Common myeloid progenitor, CD34-positive (primary cell): Measurements from ENCODE around the gene RFX5.

Experiments used
- CTCF ChIA-PET: fragments of 350-600 bp; sonication (Branson Sonifier 250); formaldehyde crosslinking; loops from one replicate; lab custom pipeline; 2021; ENCODE audit warnings: antibody characterized with exemption; lab: Charles Lee
- POLR2A ChIA-PET: fragments of 350-600 bp; sonication (Branson Sonifier 250); formaldehyde crosslinking; loops from one replicate; lab custom pipeline; 2021; ENCODE audit warnings: antibody characterized with exemption; lab: Charles Lee
- DNase-seq, 3 donors: peaks; one replicate each; pipeline versions ENCODE4 v3.0.0 to v3.0.0-alpha.2; 2013
- H3K27ac ChIP-seq, 2 experiments: 1 replicate in 1 of 2; 2 replicates in 1 of 2; pipeline ENCODE4 v1.7.0; 2013; ENCODE audit warnings: inconsistent platforms in 2 of 2, low read length in 2 of 2, mild to moderate bottlenecking in 2 of 2, low read depth in 1 of 2, moderate library complexity in 1 of 2; ENCODE audit not compliant: severe bottlenecking in 2 of 2, insufficient read depth in 1 of 2, poor library complexity in 1 of 2
- H3K27me3 ChIP-seq, 5 experiments: replicated peaks in 2 of 5; 1 replicate in 3 of 5; 2 replicates in 2 of 5; pipeline versions ENCODE4 v1.6.1 to v1.7.0; 2013; ENCODE audit warnings: low read length in 4 of 5, mild to moderate bottlenecking in 2 of 5, moderate library complexity in 2 of 5, inconsistent platforms in 1 of 5; ENCODE audit not compliant: insufficient read depth in 5 of 5, control insufficient read depth in 4 of 5
- H3K36me3 ChIP-seq, 4 experiments: 1 replicate in 2 of 4; 2 replicates in 2 of 4; pipeline versions ENCODE4 v1.6.1 to v1.7.0; 2013; ENCODE audit warnings: low read length in 3 of 4, control low read depth in 1 of 4, mild to moderate bottlenecking in 1 of 4; ENCODE audit not compliant: control insufficient read depth in 4 of 4, insufficient read depth in 4 of 4
- H3K4me1 ChIP-seq, 4 experiments: 1 replicate in 3 of 4; 2 replicates in 1 of 4; pipeline versions ENCODE4 v1.6.1 to v1.7.1; 2013; ENCODE audit warnings: low read length in 3 of 4, mild to moderate bottlenecking in 3 of 4, control low read depth in 1 of 4, inconsistent platforms in 1 of 4, moderate library complexity in 1 of 4; ENCODE audit not compliant: control insufficient read depth in 4 of 4, insufficient read depth in 4 of 4; ENCODE audit errors: control extremely low read depth in 1 of 4
- H3K4me3 ChIP-seq, 7 experiments: 1 replicate in 4 of 7; 2 replicates in 3 of 7; pipeline versions ENCODE4 v1.5.1 to v1.7.0; 2013; ENCODE audit warnings: mild to moderate bottlenecking in 7 of 7, low read length in 6 of 7, moderate library complexity in 6 of 7, inconsistent platforms in 2 of 7, low read depth in 2 of 7, control low read depth in 1 of 7; ENCODE audit not compliant: insufficient read depth in 4 of 7, control insufficient read depth in 1 of 7; ENCODE audit errors: extremely low read depth in 1 of 7
- H3K9me3 ChIP-seq, 5 experiments: 1 replicate in 4 of 5; 2 replicates in 1 of 5; pipeline versions ENCODE4 v1.6.1 to v1.7.1; 2013; ENCODE audit warnings: low read length in 4 of 5, mild to moderate bottlenecking in 2 of 5, inconsistent platforms in 1 of 5, low read depth in 1 of 5, moderate library complexity in 1 of 5; ENCODE audit not compliant: control insufficient read depth in 4 of 5, insufficient read depth in 2 of 5; ENCODE audit errors: control extremely low read depth in 1 of 5
- whole genome bisulfite sequencing: methylation state at CpG from one replicate; pipeline ENCODE4 v1.1.5; 2013; ENCODE audit not compliant: insufficient coverage; 5-methylcytosine and 5-hydroxymethylcytosine counted together

Gene RFX5

DNA sequence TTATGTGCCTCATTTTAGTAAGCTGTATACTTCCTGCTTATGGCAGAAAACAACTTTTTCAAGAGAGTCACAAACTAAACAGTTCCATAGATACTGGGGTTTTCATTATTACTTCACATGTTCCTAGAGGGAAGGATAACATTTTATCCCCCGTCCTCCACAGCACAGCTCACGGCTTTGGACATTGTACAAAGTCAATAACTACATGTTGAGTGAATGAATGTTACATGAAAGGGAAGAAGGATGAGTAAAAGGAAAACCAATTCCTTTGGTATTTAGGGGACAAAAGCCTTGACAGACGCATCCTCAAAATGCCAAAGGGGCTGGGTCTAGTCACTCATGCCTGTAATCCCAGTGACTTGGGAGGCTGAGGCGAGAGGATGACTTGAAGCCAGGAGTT is 34.6 kb downstream of the RFX5 start:
- 100% methylated on average over 1 of the region's 4 CpGs for whole genome bisulfite sequencing
- H3K27me3 ChIP-seq = no peaks in the 10 kb centered on the region
- H3K27ac ChIP-seq = peak overlapping the region in 1 of 2 experiments; percentile 56
- peaks cover 24 to 91% (median 73%) of the 10 kb centered on the region in 4 experiments for H3K36me3 ChIP-seq
- POLR2A ChIA-PET = no interaction called here
- no peak for DNase-seq
- H3K4me1 ChIP-seq = no peaks in the 10 kb centered on the region
- CTCF ChIA-PET = interaction anchor here (1.6 to 41.8 kb wide), 4 partner anchors 8 to 20 kb away, joined by 5 to 644 read pairs (median 24); partner anchors contain the start of gene PI4KB
- H3K9me3 ChIP-seq = no peaks in the 10 kb centered on the region
- H3K4me3 ChIP-seq = no peak overlapping the region

DNA sequence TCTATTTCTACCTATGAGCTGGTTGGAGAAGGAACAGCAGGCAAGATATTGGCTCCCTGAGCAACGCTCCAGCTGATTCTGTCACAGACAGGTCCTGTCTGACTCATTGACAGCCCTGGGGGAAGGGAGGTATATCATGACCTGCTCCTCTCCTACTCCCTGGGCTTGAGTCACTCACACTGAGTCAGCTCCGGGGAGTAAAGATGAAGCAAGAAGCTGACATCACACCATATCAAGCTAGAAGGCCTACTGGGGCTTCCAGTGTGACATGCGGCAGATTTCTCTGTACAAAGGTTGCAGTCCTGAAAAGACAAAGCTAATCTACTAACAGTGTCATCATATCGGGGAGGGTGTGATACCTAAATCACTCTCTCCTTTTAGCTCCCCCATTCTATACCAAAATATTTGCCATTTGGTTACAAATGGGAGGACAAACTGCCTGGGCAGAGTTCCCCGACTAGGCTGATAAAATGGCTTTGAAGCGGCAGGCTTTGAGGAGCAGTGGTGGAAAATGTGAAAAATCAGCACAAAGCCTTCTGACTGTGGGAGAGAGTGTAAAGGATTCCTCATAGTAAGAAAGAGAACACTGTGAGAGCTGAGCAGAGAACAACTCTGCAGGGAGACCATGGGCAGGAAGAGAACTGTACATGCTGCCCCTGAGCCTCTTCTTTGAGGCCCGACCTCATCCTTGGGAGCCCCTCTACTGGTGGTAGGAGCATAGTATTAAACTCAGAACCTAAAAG is 35.3 kb downstream of the RFX5 start:
- ChIA-PET CTCF (interaction anchor here (1.2 to 41.8 kb wide), 6 partner anchors 7 to 108 kb away, joined by 3 to 644 read pairs (median 11); partner anchors contain the start of gene PI4KB), POLR2A (no interaction called here)
- WGBS = 100% methylated on average over 6 of the region's 7 CpGs
- Histone ChIP-seq H3K9me3 (no peaks in the 10 kb centered on the region), H3K4me1 (no peaks in the 10 kb centered on the region), H3K27me3 (no peaks in the 10 kb centered on the region), H3K4me3 (no peak overlapping the region), H3K36me3 (peaks cover 30 to 94% (median 79%) of the 10 kb centered on the region in 4 experiments), H3K27ac (peak overlapping the region in 1 of 2 experiments; percentile 56)
- DNase-seq = peak in 2 of 3 donors; percentile 38 to 43

DNA sequence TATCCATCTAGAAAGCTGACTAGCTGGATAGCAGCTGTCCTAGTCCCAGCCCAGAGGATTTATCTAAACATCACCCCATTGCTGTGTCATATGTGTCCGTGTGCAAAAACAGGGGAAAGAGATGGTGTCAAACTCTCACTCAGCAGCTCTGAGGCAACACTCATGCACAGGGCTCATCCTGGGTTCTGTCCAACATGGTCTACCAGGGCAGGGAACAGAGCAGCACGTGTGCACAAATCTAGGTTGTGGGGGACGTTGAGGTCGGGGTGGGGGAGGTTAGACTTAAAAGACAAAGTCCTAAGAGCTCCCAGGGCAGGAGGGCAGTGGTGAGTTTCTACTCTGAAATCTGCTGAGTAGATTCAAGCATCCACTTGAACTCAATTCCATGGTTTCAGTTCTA is 36.0 kb downstream of the RFX5 start:
- H3K27ac ChIP-seq = no peak overlapping the region
- peaks cover 32 to 95% (median 79%) of the 10 kb centered on the region in 4 experiments for H3K36me3 ChIP-seq
- no peaks in the 10 kb centered on the region for H3K4me1 ChIP-seq

DNA sequence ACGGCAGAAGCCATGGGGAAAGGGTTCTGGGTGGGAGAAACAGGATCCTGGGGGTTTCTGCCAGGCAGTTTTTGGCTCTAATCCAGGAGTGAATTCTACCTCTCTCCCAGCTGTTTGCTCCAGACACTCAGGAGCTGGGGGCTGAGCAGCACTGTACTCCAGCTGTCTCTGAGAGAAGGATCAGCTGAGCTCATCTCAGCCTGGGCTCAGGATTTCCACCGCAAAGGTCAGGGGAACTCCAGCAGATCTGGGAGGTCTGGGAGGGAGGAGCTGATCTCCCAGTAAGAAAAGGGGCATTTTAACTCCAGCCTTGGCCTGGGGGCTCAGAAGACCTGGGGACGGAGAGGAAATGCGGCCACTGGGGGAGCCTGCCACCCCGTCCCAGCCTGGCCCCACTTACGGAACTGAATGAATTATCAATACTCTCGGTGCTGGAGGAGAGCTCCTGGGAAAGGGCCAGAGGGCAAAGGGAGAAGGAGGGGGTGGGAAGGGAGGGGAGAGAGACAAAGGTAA is 37.2 kb downstream of the RFX5 start:
- H3K4me3 ChIP-seq = no peak overlapping the region
- peaks cover 37 to 97% (median 81%) of the 10 kb centered on the region in 4 experiments for H3K36me3 ChIP-seq
- H3K9me3 ChIP-seq = no peaks in the 10 kb centered on the region
- ChIA-PET POLR2A (interaction anchor here (0.7 to 1.2 kb wide), 3 partner anchors 11 to 92 kb away, joined by 3 to 4 read pairs (median 3); no protein-coding TSS in a partner anchor), CTCF (interaction anchor here (1.1 to 41.8 kb wide), 4 partner anchors 9 to 22 kb away, joined by 3 to 644 read pairs (median 28); partner anchors contain the start of gene PI4KB)
- DNase-seq = no peak
- H3K27me3 ChIP-seq = no peaks in the 10 kb centered on the region
- no peaks in the 10 kb centered on the region for H3K4me1 ChIP-seq
- peak overlapping the region in 1 of 2 experiments; percentile 22 for H3K27ac ChIP-seq
- 96% methylated on average over 6 of the region's 7 CpGs for WGBS

More for the DNA sequence above, 36.0 kb downstream of the RFX5 start:
- Histone ChIP-seq H3K4me3 (no peak overlapping the region), H3K27me3 (no peaks in the 10 kb centered on the region), H3K9me3 (no peaks in the 10 kb centered on the region)
- 88% methylated on average over 4 of the region's 4 CpGs for WGBS
- POLR2A ChIA-PET = interaction anchor here (0.6 to 1.2 kb wide), 3 partner anchors 10 to 28 kb away, joined by 3 read pairs; no protein-coding TSS in a partner anchor
- CTCF ChIA-PET = interaction anchor here (1.1 to 41.8 kb wide), 6 partner anchors 10 to 109 kb away, joined by 3 to 644 read pairs (median 10); partner anchors contain the start of gene PI4KB
- no peak for DNase-seq

DNA sequence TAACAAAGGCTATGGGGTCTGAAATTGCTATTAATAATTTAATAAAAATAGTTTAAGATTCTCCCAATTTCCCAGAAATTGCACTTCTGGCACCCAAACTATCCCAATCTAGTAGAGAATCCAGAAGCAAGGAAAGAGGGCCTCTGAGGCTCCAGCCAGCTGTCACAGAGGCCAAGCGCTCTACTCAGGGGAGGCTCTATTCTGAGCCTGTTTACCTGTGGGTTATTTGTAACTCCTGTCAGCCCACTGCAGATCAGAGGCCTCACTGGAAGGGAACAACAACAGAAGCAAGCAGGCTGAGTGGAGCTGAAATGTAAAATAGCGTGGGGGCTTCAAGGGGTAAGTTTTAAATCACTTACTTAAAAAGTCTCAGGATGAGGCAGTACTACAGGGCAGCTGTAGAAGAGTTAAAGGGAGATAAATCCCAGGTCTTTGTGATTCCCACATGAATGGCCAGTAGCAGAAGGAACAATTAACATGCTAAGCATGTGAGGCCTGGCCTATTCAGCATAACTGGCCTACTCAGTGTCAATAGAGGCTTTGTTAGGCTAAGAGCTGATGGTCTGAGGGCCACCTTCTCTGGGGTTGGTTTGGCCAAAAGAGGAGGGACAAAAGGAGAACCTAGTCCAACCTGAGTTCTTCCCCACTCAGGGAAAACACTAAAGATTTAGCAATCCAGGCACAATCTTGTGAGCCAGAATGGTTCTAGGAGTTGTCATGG is 52.1 kb downstream of the RFX5 start:
- 100% methylated on average over 1 of the region's 2 CpGs for WGBS
- peaks cover 10 to 95% (median 76%) of the 10 kb centered on the region in 4 experiments for H3K36me3 ChIP-seq
- H3K4me3 ChIP-seq = no peak overlapping the region
- H3K27me3 ChIP-seq = no peaks in the 10 kb centered on the region
- ChIA-PET POLR2A (no interaction called here), CTCF (interaction anchor here (1.2 to 41.8 kb wide), 6 partner anchors 11 to 107 kb away, joined by 3 to 644 read pairs (median 6); partner anchors contain the start of genes PI4KB and PSMB4)
- H3K4me1 ChIP-seq = no peaks in the 10 kb centered on the region
- no peak overlapping the region for H3K27ac ChIP-seq
- DNase-seq = no peak
- no peaks in the 10 kb centered on the region for H3K9me3 ChIP-seq

DNA sequence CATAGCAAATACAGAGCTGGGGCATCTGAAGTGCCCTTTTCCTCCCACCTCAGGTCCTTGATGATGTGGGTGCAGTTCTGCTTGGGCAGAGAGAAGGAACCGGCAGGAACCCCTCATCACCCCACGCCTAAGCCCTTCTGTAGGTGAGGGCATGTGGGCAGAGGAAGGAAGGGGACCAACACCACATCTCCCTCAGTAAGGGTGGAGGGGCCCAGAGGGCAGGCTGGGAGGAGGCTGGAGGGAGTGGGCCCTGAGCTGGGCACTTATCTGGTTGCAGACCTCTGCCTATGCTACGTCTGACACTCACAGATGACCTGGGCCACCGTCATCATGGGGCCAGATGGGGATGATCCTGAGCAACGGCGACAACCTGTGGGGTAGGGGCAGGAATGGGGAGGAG is 54.0 kb downstream of the RFX5 start:
- CTCF ChIA-PET = interaction anchor here (1.0 to 41.8 kb wide), 8 partner anchors 8 to 92 kb away, joined by 3 to 644 read pairs (median 5); partner anchors contain the start of gene PI4KB
- POLR2A ChIA-PET = interaction anchor here (1.1 kb wide), 1 partner anchor 43 kb away, joined by 4 read pairs; no protein-coding TSS in a partner anchor
- 94% methylated on average over 4 of the region's 6 CpGs for WGBS
- Histone ChIP-seq H3K27ac (no peak overlapping the region), H3K4me1 (peaks cover 0 to 6% (median 0%) of the 10 kb centered on the region in 4 experiments), H3K9me3 (no peaks in the 10 kb centered on the region), H3K27me3 (no peaks in the 10 kb centered on the region), H3K4me3 (no peak overlapping the region), H3K36me3 (peaks cover 6 to 95% (median 70%) of the 10 kb centered on the region in 4 experiments)
- DNase-seq = no peak
